Mesenchymal stem cell (in vitro differentiated cells and primary cell): ENCODE measurements around the gene CDC42SE1. TPM values are rescaled to one million over a fixed set of nuclear protein-coding genes. Genes with fewer than 3 reads are reported as not detected.

Experiments
- DNase-seq: peaks from one replicate; pipeline ENCODE4 v3.0.0-alpha.2; 2013
- H2AFZ ChIP-seq: one replicate; pipeline ENCODE4 v1.6.1; 2013; ENCODE audit warnings: low read depth, mild to moderate bottlenecking, control low read depth, inconsistent platforms, low read length, moderate library complexity
- H2AK5ac ChIP-seq: 2 replicates; pipeline ENCODE4 v1.6.1; 2013; ENCODE audit warnings: low read length, moderate library complexity, mild to moderate bottlenecking, inconsistent platforms; ENCODE audit not compliant: severe bottlenecking
- H2BK120ac ChIP-seq: one replicate; pipeline ENCODE4 v1.6.1; 2013; ENCODE audit warnings: low read depth, mild to moderate bottlenecking, inconsistent platforms, low read length, moderate library complexity
- H2BK12ac ChIP-seq, 2 experiments: one replicate each; pipeline ENCODE4 v1.6.1; 2013; ENCODE audit warnings: inconsistent platforms in 2 of 2, low read length in 2 of 2, mild to moderate bottlenecking in 2 of 2, moderate library complexity in 2 of 2, control low read depth in 1 of 2
- H2BK15ac ChIP-seq: one replicate; pipeline ENCODE4 v1.6.1; 2013; ENCODE audit warnings: mild to moderate bottlenecking, low read depth, inconsistent platforms; ENCODE audit not compliant: poor library complexity, severe bottlenecking
- H2BK5ac ChIP-seq: 2 replicates; pipeline ENCODE4 v1.6.1; 2013; ENCODE audit warnings: low read depth, mild to moderate bottlenecking, low read length, control low read depth, inconsistent platforms; ENCODE audit not compliant: poor library complexity, severe bottlenecking
- H3K14ac ChIP-seq, 2 experiments: one replicate each; pipeline ENCODE4 v1.6.1; 2013; ENCODE audit warnings: inconsistent platforms in 2 of 2, low read length in 2 of 2, control low read depth in 1 of 2, mild to moderate bottlenecking in 1 of 2, moderate library complexity in 1 of 2
- H3K18ac ChIP-seq, 2 experiments: one replicate each; pipeline ENCODE4 v1.6.1; 2013; ENCODE audit warnings: inconsistent platforms in 2 of 2, low read length in 2 of 2, control low read depth in 1 of 2, low read depth in 1 of 2, mild to moderate bottlenecking in 1 of 2
- H3K23ac ChIP-seq, 2 experiments: one replicate each; pipeline ENCODE4 v1.6.1; 2013; ENCODE audit warnings: inconsistent platforms in 2 of 2, low read length in 2 of 2, mild to moderate bottlenecking in 2 of 2, moderate library complexity in 2 of 2, control low read depth in 1 of 2
- H3K27ac ChIP-seq: 2 replicates; pipeline ENCODE4 v1.5.1; 2013; ENCODE audit warnings: mild to moderate bottlenecking, moderate library complexity, low read length, control low read depth, inconsistent platforms; ENCODE audit not compliant: poor library complexity, severe bottlenecking
- H3K27me3 ChIP-seq, 2 experiments: 2 replicates each; pipeline versions ENCODE4 v1.6.1 to v1.7.0; 2013; ENCODE audit warnings: low read length in 2 of 2, mild to moderate bottlenecking in 2 of 2, moderate library complexity in 2 of 2, control low read depth in 1 of 2, inconsistent platforms in 1 of 2; ENCODE audit not compliant: control insufficient read depth in 1 of 2, insufficient read depth in 1 of 2
- H3K36me3 ChIP-seq, 2 experiments: 2 replicates each; pipeline versions ENCODE4 v1.6.1 to v1.7.0; 2013; ENCODE audit warnings: low read length in 2 of 2, control low read depth in 1 of 2, inconsistent platforms in 1 of 2, low read depth in 1 of 2, mild to moderate bottlenecking in 1 of 2; ENCODE audit not compliant: insufficient read depth in 2 of 2, control insufficient read depth in 1 of 2
- H3K4ac ChIP-seq, 2 experiments: one replicate each; pipeline ENCODE4 v1.6.1; 2013; ENCODE audit warnings: inconsistent platforms in 2 of 2, low read length in 2 of 2, mild to moderate bottlenecking in 2 of 2, moderate library complexity in 2 of 2, control low read depth in 1 of 2, low read depth in 1 of 2
- H3K4me1 ChIP-seq: 2 replicates; pipeline ENCODE4 v1.6.1; 2013; ENCODE audit warnings: low read depth, low read length, control low read depth; ENCODE audit not compliant: control insufficient read depth, insufficient read depth
- H3K4me2 ChIP-seq: 2 replicates; pipeline ENCODE4 v1.6.1; 2013; ENCODE audit warnings: low read length, mild to moderate bottlenecking, inconsistent platforms; ENCODE audit not compliant: poor library complexity, severe bottlenecking
- H3K4me3 ChIP-seq, 2 experiments: 2 replicates each; pipeline versions ENCODE4 v1.5.1 to v1.7.0; 2013; ENCODE audit warnings: low read length in 2 of 2, mild to moderate bottlenecking in 2 of 2, control low read depth in 1 of 2, low read depth in 1 of 2; ENCODE audit not compliant: insufficient read depth in 1 of 2
- H3K79me1 ChIP-seq: replicated peaks from 2 replicates; pipeline ENCODE4 v1.6.1; 2013; ENCODE audit warnings: mild to moderate bottlenecking, control low read depth, low read length, inconsistent platforms; ENCODE audit not compliant: poor library complexity, severe bottlenecking
- H3K9ac ChIP-seq: 2 replicates; pipeline ENCODE4 v1.7.0; 2013; ENCODE audit warnings: mild to moderate bottlenecking, low read length, moderate library complexity
- H3K9me3 ChIP-seq: 2 replicates; pipeline ENCODE4 v1.7.0; 2013; ENCODE audit warnings: mild to moderate bottlenecking, low read length; ENCODE audit not compliant: control insufficient read depth
- H4K8ac ChIP-seq: one replicate; pipeline ENCODE4 v1.6.1; 2013; ENCODE audit warnings: inconsistent platforms, mild to moderate bottlenecking, low read length, moderate library complexity
- H4K91ac ChIP-seq: one replicate; pipeline ENCODE4 v1.6.1; 2013; ENCODE audit warnings: mild to moderate bottlenecking, low read length, inconsistent platforms
- WGBS: methylation state at CpG from one replicate; pipeline ENCODE4 v1.1.7; 2013; ENCODE audit warnings: mixed read lengths; 5-methylcytosine and 5-hydroxymethylcytosine counted together
- polyA plus RNA-seq, 2 experiments: library from polyadenylated mRNA; stranded (reverse); fragments of 200-250 nt; gene quantifications; one replicate each; pipeline ENCODE4 v1.2.3, GENCODE V29; 2013

The CDC42SE1 gene, protein sequence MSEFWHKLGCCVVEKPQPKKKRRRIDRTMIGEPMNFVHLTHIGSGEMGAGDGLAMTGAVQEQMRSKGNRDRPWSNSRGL
- 60.1 TPM for polyA plus RNA-seq (2013, experiment 1 of 2)
- polyA plus RNA-seq (2013, experiment 2 of 2), result 59.9 TPM

DNA sequence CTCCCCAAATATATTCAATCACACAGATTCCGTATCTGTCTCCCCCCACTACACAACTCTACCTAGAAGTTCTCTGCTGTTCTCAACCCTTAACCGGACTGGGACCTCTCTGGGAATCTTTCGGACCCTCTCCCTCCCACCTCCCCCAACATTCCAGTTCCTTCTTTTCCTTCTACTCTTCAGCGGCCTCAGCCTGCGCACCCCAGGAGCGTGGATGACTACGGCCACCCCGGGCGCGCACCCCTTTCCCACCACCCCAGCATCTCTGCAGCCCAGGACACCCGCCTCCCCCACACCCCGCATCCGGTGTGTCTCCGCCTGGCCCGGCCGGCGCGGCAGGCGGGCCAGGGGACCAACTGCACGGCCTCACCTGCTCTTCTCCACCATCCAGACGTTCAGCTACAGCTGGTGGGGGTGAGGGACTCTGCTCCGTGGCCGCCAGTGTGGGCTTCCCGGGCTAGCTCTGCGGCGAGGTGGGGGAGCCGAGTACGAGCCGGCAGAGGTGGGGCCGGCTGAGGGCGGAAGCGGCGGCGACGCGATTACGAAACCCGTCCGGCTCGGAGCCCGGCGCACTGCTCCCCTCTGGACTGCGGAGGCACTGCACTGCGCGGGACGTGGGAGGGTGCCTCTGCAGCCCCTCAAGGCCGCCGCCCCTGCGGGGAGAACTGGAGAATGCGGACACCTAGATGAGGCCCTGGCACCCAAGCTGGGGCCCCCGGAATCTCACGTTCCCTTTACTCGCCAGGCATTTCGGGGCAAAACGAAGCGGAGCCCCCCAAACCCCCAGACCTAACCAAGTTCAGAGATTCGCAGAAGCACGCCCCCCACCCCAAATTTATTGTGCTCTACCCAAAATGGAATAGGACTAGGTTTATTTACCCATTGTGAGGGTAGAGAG lies at the start of gene CDC42SE1:
Gene CDC42SE1 (minus strand): TSS at position 514 of the 898 bp plus-strand sequence. CDS start 3,892 bp downstream, outside the sequence.
- Histone ChIP-seq H3K4me3 (peak within 1 kb of the TSS; percentile 88 to 98), H3K18ac (peak within 1 kb of the TSS; percentile 96 to 99), H4K8ac (peak within 1 kb of the TSS; percentile 97), H3K23ac (peak within 1 kb of the TSS; percentile 37 to 45), H3K14ac (peak within 1 kb of the TSS in 1 of 2 experiments; percentile 97), H3K4ac (peak within 1 kb of the TSS; percentile 97), H3K36me3 (peaks cover 18 to 27% of the 10 kb centered on the region in 2 experiments), H4K91ac (peak within 1 kb of the TSS; percentile 98), H3K9me3 (no peaks in the 10 kb centered on the region), H2BK12ac (peak within 1 kb of the TSS; percentile 57 to 84), H2AFZ (peak within 1 kb of the TSS; percentile 8), H3K4me1 (peaks cover 15% of the 10 kb centered on the region), H2AK5ac (peak within 1 kb of the TSS; percentile 42), H2BK120ac (peak within 1 kb of the TSS; percentile 97), H3K27ac (peak within 1 kb of the TSS; percentile 84), H2BK5ac (peak within 1 kb of the TSS; percentile 88), H3K79me1 (peaks cover 3% of the 10 kb centered on the region), H2BK15ac (peak within 1 kb of the TSS; percentile 78), H3K9ac (peak within 1 kb of the TSS; percentile 97), H3K4me2 (peak within 1 kb of the TSS; percentile 94), H3K27me3 (no peaks in the 10 kb centered on the region)
- DNase-seq, result peak; percentile 92
- WGBS, result under 1% methylated on average over 48 of the region's 58 CpGs

DNA sequence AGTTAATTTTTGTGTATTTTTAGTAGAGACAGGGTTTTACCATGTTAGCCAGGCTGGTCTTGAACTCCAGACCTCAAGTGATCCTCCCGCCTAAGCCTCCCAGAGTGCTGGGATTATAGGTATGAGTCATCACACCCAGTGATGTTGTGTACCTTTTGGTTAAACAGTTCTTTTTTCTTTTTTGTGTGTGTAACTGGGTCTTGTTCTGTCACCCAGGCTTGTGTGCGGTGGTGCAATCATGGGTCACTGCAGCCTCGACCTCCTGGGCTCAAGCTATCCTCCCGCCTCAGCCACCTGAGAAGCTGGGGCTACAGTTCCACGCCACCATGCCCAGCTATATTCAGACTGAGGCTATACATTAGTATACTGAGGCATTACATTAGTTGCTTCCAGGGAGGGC lies 48.9 kb upstream of the CDC42SE1 start:
- Histone ChIP-seq H2AFZ (no peak overlapping the region), H4K91ac (no peak overlapping the region), H2BK120ac (no peak overlapping the region), H3K9ac (no peak overlapping the region), H3K23ac (no peak overlapping the region), H3K27ac (no peak overlapping the region), H4K8ac (no peak overlapping the region), H3K4me3 (no peak overlapping the region), H2BK12ac (no peak overlapping the region), H2BK15ac (no peak overlapping the region), H3K4me1 (no peaks in the 10 kb centered on the region), H3K27me3 (no peaks in the 10 kb centered on the region), H2AK5ac (no peak overlapping the region), H3K14ac (no peak overlapping the region), H3K9me3 (no peaks in the 10 kb centered on the region), H3K79me1 (no peaks in the 10 kb centered on the region), H3K4ac (no peak overlapping the region), H3K36me3 (peaks cover 3 to 17% of the 10 kb centered on the region in 2 experiments), H3K4me2 (no peak overlapping the region), H2BK5ac (no peak overlapping the region), H3K18ac (no peak overlapping the region)
- DNase-seq, result no peak
- 98% methylated on average over 5 of the region's 5 CpGs for WGBS

DNA sequence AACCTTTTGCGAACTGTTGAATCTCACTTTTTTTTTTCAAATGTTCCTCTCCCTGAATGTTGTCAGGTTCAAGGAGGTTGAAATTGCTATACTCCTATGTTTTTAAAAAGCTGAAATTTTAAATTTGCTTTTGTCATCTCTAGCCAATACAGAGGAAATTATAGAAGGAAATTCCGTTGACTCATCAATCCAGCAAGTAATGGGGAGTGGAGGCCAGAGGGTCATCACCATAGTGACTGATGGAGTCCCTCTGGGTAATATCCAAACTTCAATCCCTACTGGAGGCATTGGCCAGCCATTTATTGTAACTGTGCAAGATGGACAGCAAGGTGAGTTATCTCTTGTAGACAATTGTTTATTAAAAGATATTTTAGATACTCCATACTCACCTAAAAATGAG lies 47.5 kb upstream of the CDC42SE1 start:
- H2BK12ac ChIP-seq, result no peak overlapping the region
- peak overlapping the region; percentile 61 for H3K9ac ChIP-seq
- H3K4me3 ChIP-seq, result no peak overlapping the region
- WGBS, result 65% methylated on average over 1 of the region's 2 CpGs
- no peak overlapping the region for H3K27ac ChIP-seq
- no peak overlapping the region for H2AFZ ChIP-seq
- no peak overlapping the region for H3K23ac ChIP-seq
- H2AK5ac ChIP-seq, result no peak overlapping the region
- no peak overlapping the region for H2BK120ac ChIP-seq
- H3K27me3 ChIP-seq, result no peaks in the 10 kb centered on the region
- H4K8ac ChIP-seq, result no peak overlapping the region
- no peak overlapping the region for H3K14ac ChIP-seq
- no peak overlapping the region for H2BK15ac ChIP-seq
- H3K18ac ChIP-seq, result no peak overlapping the region
- no peak overlapping the region for H4K91ac ChIP-seq
- H3K36me3 ChIP-seq, result peaks cover 3 to 17% of the 10 kb centered on the region in 2 experiments
- H3K4ac ChIP-seq, result no peak overlapping the region
- no peak overlapping the region for H3K4me2 ChIP-seq
- H2BK5ac ChIP-seq, result no peak overlapping the region
- H3K9me3 ChIP-seq, result no peaks in the 10 kb centered on the region
- H3K4me1 ChIP-seq, result no peaks in the 10 kb centered on the region
- no peaks in the 10 kb centered on the region for H3K79me1 ChIP-seq
- peak; percentile 48 for DNase-seq

GRCh38 chr1:151104630-151105029 lies 45.2 kb upstream of the CDC42SE1 start:
- Histone ChIP-seq H2BK12ac (no peak overlapping the region), H3K4ac (no peak overlapping the region), H2AK5ac (no peak overlapping the region), H3K14ac (no peak overlapping the region), H3K4me2 (no peak overlapping the region), H3K36me3 (peaks cover 3 to 13% of the 10 kb centered on the region in 2 experiments), H3K27ac (no peak overlapping the region), H3K9me3 (no peaks in the 10 kb centered on the region), H2BK15ac (no peak overlapping the region), H3K4me1 (no peaks in the 10 kb centered on the region), H3K18ac (no peak overlapping the region), H3K9ac (no peak overlapping the region), H2BK5ac (no peak overlapping the region), H2BK120ac (no peak overlapping the region), H4K91ac (no peak overlapping the region), H3K23ac (no peak overlapping the region), H4K8ac (no peak overlapping the region), H3K79me1 (no peaks in the 10 kb centered on the region), H2AFZ (no peak overlapping the region), H3K27me3 (no peaks in the 10 kb centered on the region), H3K4me3 (no peak overlapping the region)
- no peak for DNase-seq
